ENCODE results near the gene ABCA1.
"Not testable (repeated sequence)": the region's sequence is repeated elsewhere in the genome, so short reads cannot be mapped to it uniquely, and the experiment has no call there.

- not testable (repeated sequence) for TF ChIP-seq CTCF (IDR thresholded peaks at IDR 0.05; ENCODE audit: borderline replicate concordance, extremely low read depth, low read length, poor library complexity, severe bottlenecking); EZH2 (IDR thresholded peaks at IDR 0.05; ENCODE audit: borderline replicate concordance, low read depth, low read length, severe bottlenecking)
Observed at GRCh38 chr9:104958006-104958405, 30.1 kb upstream of the ABCA1 start.

Measured in DND-41 (cell line).